Measurements from ENCODE around the gene IGFBP3. TPM values are rescaled to one million over a fixed set of nuclear protein-coding genes. Genes with fewer than 3 reads are reported as not detected.

Gene IGFBP3
- total RNA-seq, 1 donor from 2014 or later: 12.1 TPM

GRCh38 chr7:45930967-45931366 lies 9.9 kb upstream of the IGFBP3 start:
- no peak overlapping the region for H3K4me3 ChIP-seq (ENCODE audit: low read depth, low read length)
- no peaks in the 10 kb centered on the region for H3K36me3 ChIP-seq (ENCODE audit: control insufficient read depth, insufficient read depth, low read length)
- FAIRE-seq: no peak
- TF ChIP-seq CTCF (IDR thresholded peaks at IDR 0.05; ENCODE audit: insufficient read depth, low read length, severe bottlenecking): no peak
- H3K27me3 ChIP-seq (ENCODE audit: control insufficient read depth, insufficient read depth, low read length): no peaks in the 10 kb centered on the region
- DNase-seq (ENCODE audit: low read depth): no peak

DNA sequence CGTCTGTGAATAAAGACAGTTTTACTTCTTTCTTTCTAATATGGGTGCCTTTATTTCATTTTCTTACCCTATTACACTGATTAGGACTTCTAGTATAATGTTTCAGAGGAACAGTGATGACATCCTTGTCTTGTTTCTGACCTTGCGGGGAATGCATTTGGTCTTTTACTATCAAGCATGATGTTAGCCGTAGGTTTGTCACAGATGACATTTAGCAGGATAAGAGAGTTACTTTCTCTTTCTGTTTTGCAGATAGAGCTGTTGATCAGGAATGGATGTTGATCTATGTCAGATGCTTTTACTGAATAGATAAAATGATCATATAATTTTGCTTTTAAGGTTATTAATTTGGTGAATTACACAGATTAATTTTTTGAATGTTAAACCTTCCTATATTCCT lies 6.6 kb upstream of the IGFBP3 start:
- H3K36me3 ChIP-seq (ENCODE audit: control insufficient read depth, insufficient read depth, low read length): no peaks in the 10 kb centered on the region
- no peak for TF ChIP-seq CTCF (IDR thresholded peaks at IDR 0.05; ENCODE audit: insufficient read depth, low read length, severe bottlenecking)
- no peaks in the 10 kb centered on the region for H3K27me3 ChIP-seq (ENCODE audit: control insufficient read depth, insufficient read depth, low read length)
- FAIRE-seq (no peak), DNase-seq (ENCODE audit: low read depth) (no peak)
- no peak overlapping the region for H3K4me3 ChIP-seq (ENCODE audit: low read depth, low read length)

DNA sequence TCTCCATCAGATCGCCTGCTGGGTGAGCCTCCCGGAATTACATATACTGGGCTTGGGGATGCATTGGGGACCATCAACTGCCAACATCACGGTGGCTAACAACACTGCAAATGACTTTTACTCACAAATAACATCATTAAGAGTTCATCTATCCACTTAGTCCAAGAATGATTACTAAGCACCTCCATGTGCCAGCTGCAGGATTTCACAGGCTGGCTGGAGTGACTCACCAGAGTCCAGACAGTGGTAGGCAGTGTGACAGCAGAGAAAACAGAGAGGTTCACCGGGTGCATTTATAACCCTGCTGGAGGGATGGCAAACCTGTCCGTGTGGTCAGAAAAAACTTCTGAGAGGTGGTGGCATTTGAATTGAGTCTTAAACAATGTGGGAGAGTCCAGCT lies 3.2 kb upstream of the IGFBP3 start:
- H3K27me3 ChIP-seq (ENCODE audit: control insufficient read depth, insufficient read depth, low read length): peaks cover 8% of the 10 kb centered on the region

GRCh38 chr7:45923818-45924217 lies 2.7 kb upstream of the IGFBP3 start:
- Histone ChIP-seq H3K36me3 (ENCODE audit: control insufficient read depth, insufficient read depth, low read length) (no peaks in the 10 kb centered on the region), H3K27me3 (ENCODE audit: control insufficient read depth, insufficient read depth, low read length) (peaks cover 10% of the 10 kb centered on the region), H3K4me3 (ENCODE audit: low read depth, low read length) (no peak overlapping the region)
- DNase-seq (ENCODE audit: low read depth) (no peak), FAIRE-seq (no peak)
- TF ChIP-seq CTCF (IDR thresholded peaks at IDR 0.05; ENCODE audit: insufficient read depth, low read length, severe bottlenecking): no peak

More for the DNA sequence above, 3.2 kb upstream of the IGFBP3 start:
- TF ChIP-seq CTCF (IDR thresholded peaks at IDR 0.05; ENCODE audit: insufficient read depth, low read length, severe bottlenecking): no peak
- peak; percentile 64 for FAIRE-seq
- Histone ChIP-seq H3K4me3 (ENCODE audit: low read depth, low read length) (no peak overlapping the region), H3K36me3 (ENCODE audit: control insufficient read depth, insufficient read depth, low read length) (no peaks in the 10 kb centered on the region)
- DNase-seq (ENCODE audit: low read depth): peak; percentile 91

DNA sequence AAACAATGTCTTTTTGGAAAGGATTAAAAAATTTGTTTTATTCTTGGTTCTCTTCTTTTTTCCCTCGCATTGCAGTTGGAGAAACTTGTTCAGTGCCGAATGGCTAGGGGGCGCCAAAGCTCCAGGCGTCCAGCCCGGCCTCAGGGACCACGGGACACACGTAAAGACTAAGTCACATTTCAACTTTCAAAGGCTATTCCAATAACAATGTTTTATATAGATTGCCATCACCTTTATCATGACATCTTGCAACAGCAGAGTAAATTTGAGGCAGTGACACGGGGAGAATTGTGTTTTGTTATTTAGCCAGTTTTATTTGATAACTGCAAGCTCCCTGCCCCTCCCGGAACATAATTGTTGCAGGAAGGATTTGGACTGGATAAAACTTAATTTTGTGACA lies 2.2 kb upstream of the IGFBP3 start:
- H3K36me3 ChIP-seq (ENCODE audit: control insufficient read depth, insufficient read depth, low read length): no peaks in the 10 kb centered on the region
- peaks cover 14% of the 10 kb centered on the region for H3K27me3 ChIP-seq (ENCODE audit: control insufficient read depth, insufficient read depth, low read length)
- TF ChIP-seq CTCF (IDR thresholded peaks at IDR 0.05; ENCODE audit: insufficient read depth, low read length, severe bottlenecking): peak; percentile 77
- FAIRE-seq (no peak), DNase-seq (ENCODE audit: low read depth) (peak; percentile 53)
- H3K4me3 ChIP-seq (ENCODE audit: low read depth, low read length): no peak overlapping the region

DNA sequence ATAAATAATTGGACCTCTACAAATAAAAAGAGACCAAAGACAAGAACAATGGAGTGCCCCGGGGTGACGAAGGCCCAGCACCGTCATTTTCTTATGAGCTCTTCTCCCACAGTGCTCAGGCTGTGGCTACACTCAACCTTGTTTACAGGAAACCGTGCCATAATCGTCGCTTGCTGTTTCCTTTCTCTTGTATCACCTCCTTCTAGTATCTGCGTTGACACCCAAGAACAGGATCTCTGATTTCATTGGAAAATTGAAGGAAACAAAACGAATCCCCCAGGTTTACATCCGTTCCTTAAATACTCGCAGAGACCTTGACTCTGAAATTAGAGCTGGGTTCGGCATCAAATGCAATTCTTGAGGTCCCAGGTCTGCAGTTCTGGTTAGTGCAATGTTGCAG lies 1.7 kb upstream of the IGFBP3 start:
- TF ChIP-seq CTCF (IDR thresholded peaks at IDR 0.05; ENCODE audit: insufficient read depth, low read length, severe bottlenecking): no peak
- FAIRE-seq: no peak
- peak; percentile 18 for DNase-seq (ENCODE audit: low read depth)
- H3K4me3 ChIP-seq (ENCODE audit: low read depth, low read length): no peak overlapping the region
- H3K27me3 ChIP-seq (ENCODE audit: control insufficient read depth, insufficient read depth, low read length): peaks cover 17% of the 10 kb centered on the region
- no peaks in the 10 kb centered on the region for H3K36me3 ChIP-seq (ENCODE audit: control insufficient read depth, insufficient read depth, low read length)
